ENCODE measurements around the gene MEP1A. TPM values are rescaled to one million over a fixed set of nuclear protein-coding genes. Genes with fewer than 3 reads are reported as not detected.

The MEP1A gene
- polyA plus RNA-seq, 2 of the 4 experiments (the other 2 are of a cell fraction), result not detected

GRCh38 chr6:46751658-46752057 is 41.5 kb upstream of the MEP1A start:
- CTCF ChIA-PET, result interaction anchor here (1.1 kb wide), 1 partner anchor 9 kb away, joined by 3 read pairs; no protein-coding TSS in a partner anchor
- POLR2A ChIA-PET, result no interaction called here

GRCh38 chr6:46755865-46756264 is 37.3 kb upstream of the MEP1A start:
- FAIRE-seq (no peak), ATAC-seq (no peak)
- POLR2A ChIA-PET, result no interaction called here

More at GRCh38 chr6:46751658-46752057, 41.5 kb upstream of the MEP1A start:
- FAIRE-seq (no peak), ATAC-seq (no peak), DNase-seq (ENCODE audit: low read depth in 1 of 2, low spot score in 1 of 2) (no peak)
- Histone ChIP-seq H3K4me3 (no peak overlapping the region), H3K4me1 (no peaks in the 10 kb centered on the region), H3K9me3 (no peaks in the 10 kb centered on the region), H3K4me2 (no peak overlapping the region), H3K27ac (no peak overlapping the region)
- TF ChIP-seq CBX8 (IDR thresholded peaks at IDR 0.05) (no peak), NFE2L2 (conservative IDR thresholded peaks at IDR 0.05; ENCODE audit: low read length) (no peak), TP53 (CRISPR knock-in tag; IDR thresholded peaks at IDR 0.05) (no peak), SREBF2 (IDR thresholded peaks at IDR 0.05) (no peak), E2F6 (IDR thresholded peaks at IDR 0.05; ENCODE audit: borderline replicate concordance, low read depth) (no peak)
- 39% methylated on average over 3 of the region's 3 CpGs for WGBS (ENCODE audit: missing lambda C conversion rate)

GRCh38 chr6:46756469-46757213 is 36.5 kb upstream of the MEP1A start:
- Histone ChIP-seq H3K9me3 (no peaks in the 10 kb centered on the region), H3K4me1 (no peaks in the 10 kb centered on the region), H3K4me3 (no peak overlapping the region), H3K27ac (no peak overlapping the region), H3K4me2 (no peak overlapping the region)
- ChIA-PET CTCF (no interaction called here), POLR2A (no interaction called here)
- WGBS (ENCODE audit: missing lambda C conversion rate), result 35% methylated on average over 7 of the region's 7 CpGs
- DNase-seq (ENCODE audit: low read depth in 1 of 2, low spot score in 1 of 2) (no peak), ATAC-seq (no peak), FAIRE-seq (no peak)
- TF ChIP-seq MAZ (IDR thresholded peaks at IDR 0.05; ENCODE audit: borderline replicate concordance, low read depth, low read length) (no peak), HDAC2 (IDR thresholded peaks at IDR 0.05) (no peak), HES2 (IDR thresholded peaks at IDR 0.05) (no peak), CEBPB (IDR thresholded peaks at IDR 0.05) (no peak), SREBF2 (IDR thresholded peaks at IDR 0.05) (no peak), ELK1 (IDR thresholded peaks at IDR 0.05; ENCODE audit: low read depth, low read length) (no peak), HMGXB4 (CRISPR knock-in tag; IDR thresholded peaks at IDR 0.05; ENCODE audit: borderline replicate concordance) (no peak), EHMT2 (IDR thresholded peaks at IDR 0.05; ENCODE audit: low read depth) (no peak), JUNB (IDR thresholded peaks at IDR 0.05) (no peak), RNF2 (IDR thresholded peaks at IDR 0.05; ENCODE audit: borderline replicate concordance, low read depth) (no peak)

More at GRCh38 chr6:46755865-46756264, 37.3 kb upstream of the MEP1A start:
- no peak for DNase-seq (ENCODE audit: low read depth in 1 of 2, low spot score in 1 of 2)
- TF ChIP-seq USF2 (IDR thresholded peaks at IDR 0.05) (no peak), MYC (IDR thresholded peaks at IDR 0.05; ENCODE audit: borderline replicate concordance, low read length) (no peak), GATA3 (IDR thresholded peaks at IDR 0.05; ENCODE audit: borderline replicate concordance) (no peak), SREBF2 (IDR thresholded peaks at IDR 0.05) (no peak), EHMT2 (IDR thresholded peaks at IDR 0.05; ENCODE audit: low read depth) (no peak), RFX5 (IDR thresholded peaks at IDR 0.05) (no peak), CTCF (IDR thresholded peaks at IDR 0.05) (no peak), TP53 (CRISPR knock-in tag; IDR thresholded peaks at IDR 0.05) (no peak), POLR2AphosphoS2 (conservative IDR thresholded peaks at IDR 0.05; ENCODE audit: low read length) (no peak)
- Histone ChIP-seq H3K9me3 (no peaks in the 10 kb centered on the region), H3K27ac (no peak overlapping the region), H3K4me1 (no peaks in the 10 kb centered on the region), H3K4me3 (no peak overlapping the region), H3K4me2 (no peak overlapping the region)
- 0% methylated on average over 1 of the region's 1 CpG for WGBS (ENCODE audit: missing lambda C conversion rate)
- CTCF ChIA-PET, result no interaction called here

All from A549 (cell line).